NCI-H69 (cell line): ENCODE results near the gene MINAR2.

Experiments used
- DNase-seq: peaks from one replicate; lab custom pipeline; 2025; lab: John Stamatoyannopoulos, UW

Gene MINAR2

GRCh38 chr5:129771058-129771838 is 23.4 kb downstream of the MINAR2 start:
- peak; percentile 59 for DNase-seq

GRCh38 chr5:129773376-129773775 is 25.5 kb downstream of the MINAR2 start:
- no peak for DNase-seq

GRCh38 chr5:129781594-129781993 is 33.7 kb downstream of the MINAR2 start:
- no peak for DNase-seq

- DNase-seq: no peak
Observed at GRCh38 chr5:129803403-129803802, 55.5 kb downstream of the MINAR2 start.

- no peak for DNase-seq
Observed at GRCh38 chr5:129804705-129805104, 56.8 kb downstream of the MINAR2 start.

- no peak for DNase-seq
Observed at GRCh38 chr5:129807162-129807814, 59.4 kb downstream of the MINAR2 start.
